ENCODE measurements around the gene RAB1A. TPM values are rescaled to one million over a fixed set of nuclear protein-coding genes. Genes with fewer than 3 reads are reported as not detected.

Gene RAB1A
- 82.5 and 119 TPM in 2 replicates for total RNA-seq

DNA sequence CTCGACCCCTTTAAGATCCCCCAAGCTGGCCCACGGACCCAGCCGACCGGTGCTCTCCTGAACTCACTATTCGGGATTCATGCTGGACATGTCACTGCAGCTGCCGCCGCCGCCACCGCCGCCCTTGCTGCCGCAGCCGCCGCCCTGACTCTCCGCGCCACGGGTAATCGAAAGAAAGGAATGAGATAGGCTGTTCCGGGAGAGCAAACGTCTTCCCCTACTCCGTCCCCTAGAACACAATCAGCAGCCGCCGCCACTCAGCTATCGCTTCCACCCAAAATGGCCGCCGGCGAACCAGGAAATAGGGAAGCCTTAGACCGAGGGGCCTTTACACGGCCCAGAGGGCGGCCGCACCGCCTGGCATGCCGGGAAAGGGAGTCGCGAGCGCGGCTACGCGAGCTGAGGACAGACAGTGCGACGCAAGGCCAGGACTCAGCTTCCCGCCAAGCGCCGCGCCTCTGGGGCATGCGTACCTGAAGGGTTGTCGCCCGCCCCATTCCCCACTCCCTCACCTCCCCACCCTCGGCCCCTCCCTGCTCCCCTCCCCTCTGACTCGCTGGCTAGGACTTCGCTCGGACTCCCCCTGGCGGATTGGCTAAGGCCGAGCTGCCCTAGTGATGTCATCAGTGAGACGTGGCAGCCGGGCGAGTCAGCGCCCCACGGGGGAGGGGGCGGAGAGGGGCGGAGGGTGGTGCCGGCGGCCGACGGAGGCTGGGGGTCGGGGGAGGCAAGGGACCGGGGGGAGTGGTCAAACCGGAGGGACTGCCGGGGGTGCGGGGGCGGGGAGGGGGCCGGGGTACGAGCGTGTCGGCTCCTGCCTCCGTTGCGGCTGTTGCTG is at the start of gene RAB1A:
Gene RAB1A (minus strand): TSS at position 281 of the 838 bp plus-strand sequence. CDS start 191 bp downstream, at position 90.

DNA sequence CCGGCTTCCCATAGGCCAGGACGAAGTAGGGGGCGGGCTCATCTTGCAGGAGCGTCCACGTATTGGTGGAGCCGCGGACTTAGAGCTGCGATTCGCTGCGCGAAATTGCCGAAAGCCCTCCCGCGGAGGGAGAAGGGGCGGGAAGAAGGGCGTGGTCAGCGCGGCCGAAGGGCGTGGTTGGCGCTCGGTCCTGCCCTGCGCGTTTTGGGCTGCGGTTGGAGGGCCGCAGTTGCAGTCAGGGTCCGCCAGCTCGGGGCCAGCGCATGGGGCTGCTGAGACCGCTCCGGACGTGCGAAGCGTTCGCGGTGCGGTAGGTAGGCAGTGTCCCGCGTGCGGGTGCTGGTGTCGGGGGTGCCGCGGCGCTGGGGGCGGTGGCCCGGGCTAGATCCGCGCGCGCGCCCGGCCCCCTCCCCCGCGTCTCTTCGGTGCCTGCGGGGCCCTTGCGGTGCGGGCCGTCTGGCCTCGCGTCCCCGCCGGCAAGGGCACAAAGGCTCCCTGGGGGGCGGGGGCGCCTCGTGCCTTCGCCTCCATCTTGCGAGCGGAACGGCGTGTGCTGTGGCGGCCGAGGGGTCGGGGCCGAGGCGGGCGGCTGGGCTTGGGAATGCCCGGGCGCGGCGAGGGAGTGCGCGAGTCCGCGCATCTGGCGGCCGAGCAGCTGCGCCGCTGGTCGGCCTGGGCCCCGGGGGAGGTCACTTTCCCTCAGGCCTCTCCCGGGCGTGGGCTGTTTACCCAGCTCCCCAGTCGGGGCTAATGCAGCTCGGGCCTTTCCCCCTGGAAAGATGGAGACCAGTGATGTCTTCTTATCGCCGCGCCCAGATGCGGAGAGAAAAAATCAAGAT is 73.5 kb downstream of the RAB1A start, which contains the start of gene CEP68:
Gene CEP68 (plus strand): TSS at position 202 of the 839 bp plus-strand sequence. CDS start 13,029 bp downstream, outside the sequence.

Other genes starting within 250 kb of the RAB1A start
- gene SLC1A4, start 140.7 kb downstream of the RAB1A start, total RNA-seq: 13.3 and 19.2 TPM in 2 replicates
- gene CEP68, start 73.7 kb downstream of the RAB1A start, total RNA-seq: 6.3 and 7.1 TPM in 2 replicates
- gene ACTR2, start 97.7 kb upstream of the RAB1A start, total RNA-seq: 59.6 and 83.9 TPM in 2 replicates

Data from smooth muscle cell of bladder (primary cell).